GM12872 (cell line): ENCODE data around the gene HSPG2.

Source experiments
- TF ChIP-seq, protein P1 (sequence below): IDR thresholded peaks from 3 replicates; pipeline ENCODE4 v1.5.1; 2011; ENCODE audit warnings: low read depth, mild to moderate bottlenecking, low read length, moderate library complexity; ENCODE audit not compliant: insufficient read depth

HSPG2 gene

DNA sequence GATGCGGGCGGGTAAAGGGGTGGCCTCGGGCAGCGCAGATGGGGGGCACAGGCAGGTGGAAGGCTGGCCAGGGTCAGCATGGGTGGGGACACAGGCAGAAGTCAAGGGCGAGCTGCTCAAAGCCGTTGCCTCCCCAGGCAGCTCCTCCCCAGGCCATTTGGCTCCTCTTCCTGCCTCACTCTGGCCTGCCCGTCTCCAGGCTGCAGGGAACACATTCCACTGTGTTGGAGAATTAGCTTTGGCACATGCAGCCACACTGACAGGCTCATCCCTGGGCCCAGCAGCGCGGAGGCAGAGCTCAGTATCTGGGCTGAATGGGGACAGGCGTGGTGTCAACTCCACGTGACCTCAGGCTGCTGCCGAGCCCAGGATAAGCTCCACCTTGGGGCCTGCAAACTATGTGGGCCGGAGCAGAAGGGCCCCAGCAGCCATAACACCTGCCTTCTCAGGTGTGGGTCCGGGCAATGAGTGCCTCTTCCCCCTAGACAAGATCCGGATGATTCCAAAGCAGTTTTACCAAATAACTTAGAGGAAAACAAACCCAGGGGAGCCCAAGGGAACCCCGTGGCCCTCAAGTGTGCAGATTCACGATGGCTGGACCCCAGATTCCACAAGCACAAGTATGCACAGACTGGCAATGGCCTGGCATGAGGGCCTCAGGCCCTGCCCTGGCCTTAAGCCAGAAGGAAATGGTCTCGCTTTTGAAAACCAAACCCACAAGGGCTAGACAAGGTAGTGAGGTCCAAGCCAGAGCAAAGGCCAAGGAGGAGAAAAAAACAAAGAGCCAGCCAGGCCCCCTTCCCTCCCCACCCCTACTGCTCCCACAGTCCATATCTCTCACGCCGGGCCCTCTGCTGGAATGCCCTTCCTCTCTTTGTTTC lies 40.2 kb downstream of the HSPG2 start:
- TF ChIP-seq, protein P1, sequence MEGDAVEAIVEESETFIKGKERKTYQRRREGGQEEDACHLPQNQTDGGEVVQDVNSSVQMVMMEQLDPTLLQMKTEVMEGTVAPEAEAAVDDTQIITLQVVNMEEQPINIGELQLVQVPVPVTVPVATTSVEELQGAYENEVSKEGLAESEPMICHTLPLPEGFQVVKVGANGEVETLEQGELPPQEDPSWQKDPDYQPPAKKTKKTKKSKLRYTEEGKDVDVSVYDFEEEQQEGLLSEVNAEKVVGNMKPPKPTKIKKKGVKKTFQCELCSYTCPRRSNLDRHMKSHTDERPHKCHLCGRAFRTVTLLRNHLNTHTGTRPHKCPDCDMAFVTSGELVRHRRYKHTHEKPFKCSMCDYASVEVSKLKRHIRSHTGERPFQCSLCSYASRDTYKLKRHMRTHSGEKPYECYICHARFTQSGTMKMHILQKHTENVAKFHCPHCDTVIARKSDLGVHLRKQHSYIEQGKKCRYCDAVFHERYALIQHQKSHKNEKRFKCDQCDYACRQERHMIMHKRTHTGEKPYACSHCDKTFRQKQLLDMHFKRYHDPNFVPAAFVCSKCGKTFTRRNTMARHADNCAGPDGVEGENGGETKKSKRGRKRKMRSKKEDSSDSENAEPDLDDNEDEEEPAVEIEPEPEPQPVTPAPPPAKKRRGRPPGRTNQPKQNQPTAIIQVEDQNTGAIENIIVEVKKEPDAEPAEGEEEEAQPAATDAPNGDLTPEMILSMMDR = no peak

DNA sequence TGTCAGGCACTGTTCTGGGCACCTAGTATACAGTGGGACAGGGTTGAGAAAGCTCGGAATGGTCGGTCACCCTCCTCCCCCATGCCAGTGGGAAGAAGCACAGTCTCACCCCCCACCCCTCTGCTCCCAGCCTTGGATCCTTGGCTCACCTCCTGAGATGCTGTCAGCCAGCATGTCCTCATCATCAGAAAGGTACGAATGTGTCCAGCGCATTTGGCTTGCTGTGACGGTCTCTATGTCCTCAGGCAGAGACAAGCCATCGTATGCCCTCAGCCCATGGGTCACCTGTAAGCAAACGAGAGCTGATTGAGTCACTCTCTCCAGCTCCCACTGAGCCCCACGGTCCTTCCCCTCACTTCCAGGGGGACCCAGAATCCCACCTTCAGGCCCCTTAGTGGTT lies 41.1 kb downstream of the HSPG2 start:
- TF ChIP-seq, protein P1 = no peak

DNA sequence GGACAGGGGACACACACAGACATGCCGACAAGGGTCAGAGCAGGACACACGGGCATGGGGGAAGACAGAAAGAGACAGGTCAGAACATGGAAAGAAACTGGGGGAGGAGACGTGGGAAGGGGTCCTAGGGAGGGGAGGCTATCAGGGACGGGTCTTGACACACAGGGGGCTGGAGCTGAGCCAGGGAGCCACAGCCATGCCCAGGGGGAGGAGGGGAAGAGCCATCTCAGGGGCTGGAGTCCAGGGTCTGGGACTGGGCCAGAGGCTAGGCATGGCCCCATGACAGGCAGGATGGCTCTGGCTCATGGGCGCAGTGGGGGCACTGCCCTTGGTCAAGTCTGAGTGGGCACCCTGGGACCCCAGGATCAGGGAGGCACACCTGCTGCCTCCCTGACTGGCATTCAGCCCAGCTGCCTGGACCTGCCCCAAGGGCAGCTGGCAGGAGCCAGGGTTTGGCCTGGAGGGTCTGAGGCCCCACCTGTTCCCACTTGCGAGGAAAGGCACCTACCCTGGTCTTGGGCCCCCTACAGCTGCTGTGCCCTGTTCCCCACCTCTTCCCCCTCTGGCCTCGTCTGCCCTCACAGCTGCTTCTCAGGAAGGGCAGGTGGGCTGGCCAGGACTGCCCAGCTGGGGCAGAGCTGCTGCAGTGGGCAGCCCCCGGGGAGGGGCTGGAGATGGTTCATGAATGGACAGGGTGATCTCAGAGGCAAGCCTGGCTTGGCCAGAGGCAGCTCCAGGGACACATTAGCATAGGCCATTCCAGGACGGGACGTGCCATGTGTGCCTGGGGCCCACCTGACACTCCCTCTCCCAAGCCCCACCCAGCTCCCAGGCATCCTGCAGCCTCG lies 42.9 kb downstream of the HSPG2 start:
- TF ChIP-seq, protein P1 = no peak

DNA sequence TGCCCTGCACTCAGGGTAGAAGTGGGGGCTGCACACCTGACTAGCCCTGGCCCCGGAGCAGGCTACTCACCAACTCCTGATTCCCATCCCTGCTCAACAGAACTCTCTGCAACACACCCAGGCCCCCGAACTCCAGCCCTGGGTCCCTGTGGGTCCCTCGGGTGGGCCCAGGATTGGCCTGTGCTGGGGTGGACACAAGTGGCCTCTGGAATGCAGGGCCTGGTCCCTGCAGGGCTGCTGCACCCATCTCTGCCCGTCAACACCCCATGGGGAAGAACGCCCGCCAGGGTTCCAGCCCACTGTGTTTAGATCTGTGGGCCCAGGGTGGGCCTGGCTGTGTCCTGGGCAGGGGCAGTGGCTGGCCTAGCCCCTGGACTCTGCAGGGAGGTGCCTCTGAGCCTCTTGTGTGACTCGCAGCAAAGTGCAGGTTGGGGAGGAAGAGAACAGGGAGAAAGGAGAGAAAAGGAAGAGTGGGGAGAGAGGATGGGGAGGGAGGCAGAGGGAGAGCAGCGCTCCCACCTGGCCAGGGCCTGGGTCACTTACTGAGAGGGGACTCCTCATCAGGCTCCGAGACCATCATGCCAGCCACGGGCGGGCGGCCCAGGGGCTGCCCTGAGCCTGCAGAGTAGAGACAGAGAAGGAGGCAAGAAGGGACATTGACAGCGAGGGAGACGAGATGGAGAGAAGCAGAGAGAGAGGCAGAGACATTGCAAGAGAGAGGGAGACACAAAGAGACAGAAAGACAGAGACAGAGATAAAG lies 43.9 kb downstream of the HSPG2 start:
- TF ChIP-seq, protein P1 = no peak

DNA sequence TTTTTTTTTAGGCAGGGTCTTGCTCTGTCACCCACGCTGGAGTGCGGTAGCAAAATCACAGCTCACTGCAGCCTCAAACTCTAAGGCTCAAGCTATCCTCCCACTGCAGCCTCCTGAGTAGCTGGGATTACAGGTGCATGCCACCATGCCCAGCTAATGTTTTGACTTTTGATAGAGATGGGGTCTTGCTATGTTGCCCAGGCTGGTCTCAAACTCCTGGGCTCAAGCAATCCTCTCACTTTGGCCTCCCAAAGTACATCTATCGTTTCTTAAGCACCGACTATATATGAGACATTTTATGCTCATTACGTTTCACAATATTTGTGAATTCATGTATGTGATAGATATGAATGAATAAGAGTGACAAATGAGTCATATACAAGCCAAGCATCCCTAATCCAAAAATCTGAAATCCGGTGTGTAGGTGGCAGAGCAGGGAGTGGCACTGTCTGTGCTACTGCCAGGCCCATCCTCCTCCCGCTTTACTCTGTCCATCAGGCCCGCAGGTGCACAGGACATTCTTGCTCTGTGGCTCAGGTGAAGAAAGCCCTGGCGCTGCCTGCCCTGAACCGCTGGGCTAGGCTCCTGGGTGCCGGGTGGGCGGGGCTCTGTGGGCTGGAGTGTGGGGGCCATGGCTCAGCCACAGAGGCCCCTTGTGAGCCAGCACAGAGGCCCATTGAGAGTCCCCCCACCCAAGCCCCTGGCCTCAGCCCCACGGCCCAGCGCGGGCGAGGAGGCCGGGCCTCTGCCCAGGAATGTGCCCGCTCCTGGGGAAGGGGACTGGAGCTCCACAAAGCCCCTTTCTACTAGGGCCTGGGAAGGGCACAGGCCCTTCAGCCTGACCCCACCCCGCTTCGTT lies 45.3 kb downstream of the HSPG2 start:
- TF ChIP-seq, protein P1 = no peak

DNA sequence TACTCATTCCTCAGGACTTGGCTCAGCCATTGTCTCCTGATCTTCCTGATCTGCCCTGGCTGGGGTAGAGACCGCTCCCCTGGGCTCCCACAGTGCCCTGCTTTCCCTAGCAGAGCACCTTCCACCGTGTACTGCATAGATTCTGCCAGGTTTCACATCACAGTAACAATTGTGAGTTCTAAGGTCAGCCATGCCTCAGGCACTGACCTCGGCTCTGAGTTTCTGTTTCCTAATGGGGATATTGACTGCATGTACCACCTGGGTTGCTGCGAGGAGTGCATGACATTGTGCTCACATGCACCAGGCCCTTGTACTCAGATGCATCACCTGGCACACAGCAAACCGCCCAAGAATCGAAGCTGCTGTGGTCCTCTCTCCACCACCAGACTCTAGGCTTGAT lies 46.0 kb downstream of the HSPG2 start:
- TF ChIP-seq, protein P1 = no peak
